Osteoblast (primary cell): ENCODE measurements around the gene NUP214. TPM values are rescaled to one million over a fixed set of nuclear protein-coding genes. Genes with fewer than 3 reads are reported as not detected.

Experiments
- DNase-seq: peaks from one replicate; pipeline ENCODE4 v3.0.0; 2011; ENCODE audit warnings: low spot score, mixed read lengths; ENCODE audit not compliant: insufficient read length; ENCODE audit errors: missing footprints
- H2AFZ ChIP-seq: 2 replicates; pipeline ENCODE4 v1.6.0; 2011; ENCODE audit warnings: mild to moderate bottlenecking, low read length
- H3K27ac ChIP-seq: 2 replicates; pipeline ENCODE4 v1.5.1; 2011; ENCODE audit warnings: mild to moderate bottlenecking, low read depth, low read length, moderate library complexity
- H3K27me3 ChIP-seq: 2 replicates; pipeline ENCODE4 v1.6.0; 2012; ENCODE audit warnings: mild to moderate bottlenecking, control low read depth, inconsistent platforms, low read length, moderate library complexity; ENCODE audit not compliant: insufficient read depth
- H3K36me3 ChIP-seq: 2 replicates; pipeline ENCODE4 v1.5.1; 2011; ENCODE audit warnings: mild to moderate bottlenecking, low read length, control low read depth, moderate library complexity; ENCODE audit not compliant: insufficient read depth
- H3K4me1 ChIP-seq: 2 replicates; pipeline ENCODE4 v1.5.1; 2011; ENCODE audit warnings: mild to moderate bottlenecking, low read length, control low read depth, moderate library complexity; ENCODE audit not compliant: insufficient read depth
- H3K4me2 ChIP-seq: 2 replicates; pipeline ENCODE4 v1.6.0; 2011; ENCODE audit warnings: mild to moderate bottlenecking, low read length; ENCODE audit not compliant: insufficient read depth
- H3K4me3 ChIP-seq: fragments of 200-600 bp; sonication (generic); 3 replicates; pipeline ENCODE4 v1.5.1; 2012; ENCODE audit warnings: mild to moderate bottlenecking, low read length, inconsistent platforms; ENCODE audit not compliant: insufficient read depth
- H3K79me2 ChIP-seq: 2 replicates; pipeline ENCODE4 v1.6.0; 2012; ENCODE audit warnings: mild to moderate bottlenecking, low read length, control low read depth, inconsistent platforms; ENCODE audit not compliant: insufficient read depth
- H3K9me3 ChIP-seq: 2 replicates; pipeline ENCODE4 v1.5.1; 2011; ENCODE audit warnings: low read depth, low read length, control low read depth
- H4K20me1 ChIP-seq: 2 replicates; pipeline ENCODE4 v1.6.0; 2012; ENCODE audit warnings: mild to moderate bottlenecking, low read length, control low read depth; ENCODE audit not compliant: insufficient read depth
- total RNA-seq: library from RNA; depleted of rRNA; stranded (reverse); fragments of >200 nt; gene quantifications from 2 replicates; pipeline ENCODE4 v1.2.3, GENCODE V29; 2012
- TF ChIP-seq, protein P1 (sequence below): IDR thresholded peaks from 2 replicates; pipeline ENCODE4 v1.5.1; 2011; ENCODE audit warnings: mild to moderate bottlenecking, low read depth, low read length, moderate library complexity; ENCODE audit errors: extremely low read depth

The NUP214 gene
- total RNA-seq, 1 donor = 17.7 TPM

DNA sequence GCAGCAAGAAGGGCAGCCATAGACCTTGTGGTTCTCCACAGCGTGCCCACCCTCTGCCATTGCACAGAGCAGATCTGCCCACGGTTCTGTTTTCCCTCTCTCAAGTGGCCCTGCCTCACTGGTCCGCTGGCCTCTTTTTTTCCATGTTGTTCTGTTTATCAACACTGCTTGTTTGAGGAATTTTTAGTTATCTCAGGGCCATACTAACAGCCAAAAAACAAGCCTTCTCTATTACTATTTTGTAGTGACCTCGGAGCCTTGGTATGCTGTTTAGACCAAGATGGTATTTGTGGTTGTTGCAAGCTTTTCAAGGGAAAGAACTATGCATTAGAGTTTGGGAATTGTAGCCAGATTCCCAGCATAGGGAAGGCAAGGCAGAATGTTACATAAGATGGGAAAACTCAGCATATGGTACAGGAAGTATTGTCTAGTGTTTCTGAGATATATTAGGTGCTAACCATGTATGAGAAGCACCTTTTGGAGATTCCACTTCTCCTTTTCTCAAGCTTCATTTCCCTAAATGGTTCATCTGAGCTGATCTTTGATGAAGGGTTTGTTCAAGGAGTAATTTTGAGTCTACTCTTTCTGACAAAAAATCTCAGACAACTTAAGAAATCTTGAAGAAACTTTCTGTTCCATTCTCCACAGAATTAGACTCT lies 54.3 kb downstream of the NUP214 start:
- H3K9me3 ChIP-seq = no peaks in the 10 kb centered on the region

DNA sequence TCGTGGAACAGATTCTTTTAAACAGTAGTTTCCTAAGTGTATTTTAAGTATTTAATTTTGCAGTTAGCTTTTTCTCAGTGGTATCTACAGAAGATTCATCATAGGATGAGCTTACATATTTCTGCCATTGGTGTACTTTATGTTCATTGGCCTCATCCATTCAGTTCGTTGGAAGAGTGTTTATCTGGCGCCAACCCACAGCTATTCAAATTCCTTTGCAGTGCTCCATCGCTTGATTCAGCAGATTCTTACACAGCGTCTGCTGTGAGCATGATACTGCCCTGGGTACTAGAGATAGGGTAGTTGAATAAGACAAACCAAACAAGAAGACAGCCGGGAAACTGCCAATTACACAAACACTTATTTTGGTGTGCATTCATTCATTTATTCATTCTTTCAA lies 55.1 kb downstream of the NUP214 start:
- no peak overlapping the region for H2AFZ ChIP-seq
- no peaks in the 10 kb centered on the region for H3K27me3 ChIP-seq
- DNase-seq = peak; percentile 93
- peaks cover 2% of the 10 kb centered on the region for H3K79me2 ChIP-seq
- no peaks in the 10 kb centered on the region for H4K20me1 ChIP-seq
- H3K27ac ChIP-seq = peak overlapping the region; percentile 90
- no peaks in the 10 kb centered on the region for H3K9me3 ChIP-seq
- peaks cover 30% of the 10 kb centered on the region for H3K4me1 ChIP-seq
- H3K4me2 ChIP-seq = peak overlapping the region; percentile 49
- TF ChIP-seq, protein P1, sequence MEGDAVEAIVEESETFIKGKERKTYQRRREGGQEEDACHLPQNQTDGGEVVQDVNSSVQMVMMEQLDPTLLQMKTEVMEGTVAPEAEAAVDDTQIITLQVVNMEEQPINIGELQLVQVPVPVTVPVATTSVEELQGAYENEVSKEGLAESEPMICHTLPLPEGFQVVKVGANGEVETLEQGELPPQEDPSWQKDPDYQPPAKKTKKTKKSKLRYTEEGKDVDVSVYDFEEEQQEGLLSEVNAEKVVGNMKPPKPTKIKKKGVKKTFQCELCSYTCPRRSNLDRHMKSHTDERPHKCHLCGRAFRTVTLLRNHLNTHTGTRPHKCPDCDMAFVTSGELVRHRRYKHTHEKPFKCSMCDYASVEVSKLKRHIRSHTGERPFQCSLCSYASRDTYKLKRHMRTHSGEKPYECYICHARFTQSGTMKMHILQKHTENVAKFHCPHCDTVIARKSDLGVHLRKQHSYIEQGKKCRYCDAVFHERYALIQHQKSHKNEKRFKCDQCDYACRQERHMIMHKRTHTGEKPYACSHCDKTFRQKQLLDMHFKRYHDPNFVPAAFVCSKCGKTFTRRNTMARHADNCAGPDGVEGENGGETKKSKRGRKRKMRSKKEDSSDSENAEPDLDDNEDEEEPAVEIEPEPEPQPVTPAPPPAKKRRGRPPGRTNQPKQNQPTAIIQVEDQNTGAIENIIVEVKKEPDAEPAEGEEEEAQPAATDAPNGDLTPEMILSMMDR = no peak
- peaks cover 24% of the 10 kb centered on the region for H3K36me3 ChIP-seq
- no peak overlapping the region for H3K4me3 ChIP-seq

More for the DNA sequence above, 54.3 kb downstream of the NUP214 start:
- peaks cover 29% of the 10 kb centered on the region for H3K36me3 ChIP-seq
- no peak for DNase-seq
- H3K4me2 ChIP-seq = peak overlapping the region; percentile 49
- H2AFZ ChIP-seq = no peak overlapping the region
- H3K79me2 ChIP-seq = peaks cover 2% of the 10 kb centered on the region
- H4K20me1 ChIP-seq = no peaks in the 10 kb centered on the region
- no peaks in the 10 kb centered on the region for H3K27me3 ChIP-seq
- peak overlapping the region; percentile 90 for H3K27ac ChIP-seq
- H3K4me3 ChIP-seq = no peak overlapping the region
- TF ChIP-seq, protein P1 = no peak
- peaks cover 30% of the 10 kb centered on the region for H3K4me1 ChIP-seq

DNA sequence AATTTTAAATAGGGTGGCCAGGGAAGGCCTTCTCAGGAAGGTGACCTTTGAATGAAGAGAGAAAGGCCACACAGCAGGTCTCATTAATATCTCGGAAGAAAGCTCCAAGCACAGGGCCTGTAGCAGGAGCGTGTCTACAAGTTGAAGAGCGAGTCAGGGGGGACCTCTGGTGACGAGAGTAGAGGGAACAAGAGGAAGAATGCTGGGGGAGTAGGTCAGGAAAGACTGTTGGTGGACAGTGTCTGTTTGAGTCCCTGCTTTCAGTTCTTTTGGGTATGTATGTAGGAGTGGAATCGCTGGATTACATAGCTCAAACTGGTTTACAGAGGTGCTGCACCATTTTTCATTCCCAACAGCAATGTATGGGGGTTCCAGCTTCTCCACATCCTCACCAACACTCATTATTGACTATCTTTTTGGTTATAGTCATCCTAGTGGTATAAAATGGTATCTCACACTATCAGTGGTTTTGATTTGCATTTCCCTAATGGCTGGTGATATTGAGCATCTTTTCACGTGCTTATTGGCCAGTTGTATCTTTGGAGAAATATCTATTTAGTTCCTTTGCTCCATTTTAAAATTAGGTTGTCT lies 55.8 kb downstream of the NUP214 start:
- TF ChIP-seq, protein P1 = peak; percentile 5
- no peak for DNase-seq
- Histone ChIP-seq H4K20me1 (no peaks in the 10 kb centered on the region), H3K4me3 (no peak overlapping the region), H3K27ac (peak overlapping the region; percentile 90), H3K27me3 (no peaks in the 10 kb centered on the region), H3K4me2 (no peak overlapping the region), H3K36me3 (peaks cover 20% of the 10 kb centered on the region), H3K79me2 (peaks cover 2% of the 10 kb centered on the region), H2AFZ (no peak overlapping the region), H3K9me3 (no peaks in the 10 kb centered on the region), H3K4me1 (peaks cover 30% of the 10 kb centered on the region)

DNA sequence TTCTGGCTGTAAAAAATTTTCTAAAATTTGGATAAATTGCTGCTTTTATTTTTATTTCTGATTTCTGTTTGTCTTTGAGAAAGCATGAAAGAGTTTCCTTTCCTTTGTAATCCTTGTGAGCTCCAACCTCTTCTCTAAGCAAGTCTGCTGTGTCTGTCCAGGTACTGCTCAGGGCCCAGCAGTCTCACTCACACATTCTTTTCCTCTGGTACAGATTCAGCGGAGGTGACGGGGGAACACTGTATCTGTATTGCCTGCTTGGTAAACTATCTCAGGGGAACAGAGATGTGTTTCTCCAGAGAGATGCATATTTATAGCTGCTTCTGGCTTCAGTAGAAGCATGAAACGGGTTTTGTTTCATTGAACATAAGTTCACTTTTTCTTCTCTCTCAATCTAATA lies 60.5 kb downstream of the NUP214 start:
- H3K4me3 ChIP-seq = no peak overlapping the region
- no peak overlapping the region for H2AFZ ChIP-seq
- H3K9me3 ChIP-seq = no peaks in the 10 kb centered on the region
- H4K20me1 ChIP-seq = no peaks in the 10 kb centered on the region
- H3K4me2 ChIP-seq = no peak overlapping the region
- peaks cover 39% of the 10 kb centered on the region for H3K36me3 ChIP-seq
- H3K4me1 ChIP-seq = peaks cover 4% of the 10 kb centered on the region
- H3K79me2 ChIP-seq = peaks cover 2% of the 10 kb centered on the region
- H3K27ac ChIP-seq = no peak overlapping the region
- TF ChIP-seq, protein P1 = no peak
- no peak for DNase-seq
- H3K27me3 ChIP-seq = no peaks in the 10 kb centered on the region
